ENCODE data around the gene RSL24D1. TPM values are rescaled to one million over a fixed set of nuclear protein-coding genes. Genes with fewer than 3 reads are reported as not detected.

RSL24D1 gene
- total RNA-seq, 4 donors from 2014 or later = 39.3 to 72.3 (median 53.2) TPM

DNA sequence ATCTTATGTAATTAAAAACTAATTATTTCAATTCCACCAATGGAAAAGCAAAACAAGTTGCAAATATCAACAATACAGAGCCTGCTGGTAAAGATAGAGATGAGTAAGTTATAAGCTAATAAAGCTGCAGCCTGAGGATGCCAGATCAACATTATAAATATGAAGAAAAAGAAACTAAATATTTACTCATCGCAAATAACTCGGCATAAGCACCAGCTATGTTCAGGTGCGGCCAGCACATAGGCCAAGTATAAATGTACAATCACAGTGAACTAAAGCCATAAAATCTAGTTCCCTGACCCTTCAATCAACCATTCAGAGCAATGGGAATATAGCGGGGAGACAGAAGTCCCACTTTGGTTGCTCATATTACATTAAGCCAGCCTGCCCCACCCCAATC lies 7.7 kb upstream of the RSL24D1 start:
- TF ChIP-seq POLR2A (IDR thresholded peaks at IDR 0.05) (no peak), EP300 (IDR thresholded peaks at IDR 0.05) (no peak)
- TF ChIP-seq, protein P1, sequence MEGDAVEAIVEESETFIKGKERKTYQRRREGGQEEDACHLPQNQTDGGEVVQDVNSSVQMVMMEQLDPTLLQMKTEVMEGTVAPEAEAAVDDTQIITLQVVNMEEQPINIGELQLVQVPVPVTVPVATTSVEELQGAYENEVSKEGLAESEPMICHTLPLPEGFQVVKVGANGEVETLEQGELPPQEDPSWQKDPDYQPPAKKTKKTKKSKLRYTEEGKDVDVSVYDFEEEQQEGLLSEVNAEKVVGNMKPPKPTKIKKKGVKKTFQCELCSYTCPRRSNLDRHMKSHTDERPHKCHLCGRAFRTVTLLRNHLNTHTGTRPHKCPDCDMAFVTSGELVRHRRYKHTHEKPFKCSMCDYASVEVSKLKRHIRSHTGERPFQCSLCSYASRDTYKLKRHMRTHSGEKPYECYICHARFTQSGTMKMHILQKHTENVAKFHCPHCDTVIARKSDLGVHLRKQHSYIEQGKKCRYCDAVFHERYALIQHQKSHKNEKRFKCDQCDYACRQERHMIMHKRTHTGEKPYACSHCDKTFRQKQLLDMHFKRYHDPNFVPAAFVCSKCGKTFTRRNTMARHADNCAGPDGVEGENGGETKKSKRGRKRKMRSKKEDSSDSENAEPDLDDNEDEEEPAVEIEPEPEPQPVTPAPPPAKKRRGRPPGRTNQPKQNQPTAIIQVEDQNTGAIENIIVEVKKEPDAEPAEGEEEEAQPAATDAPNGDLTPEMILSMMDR (IDR thresholded peaks at IDR 0.05) = no peak
- WGBS, 2 donors = 94 to 96% methylated on average over 4 of the region's 4 CpGs

DNA sequence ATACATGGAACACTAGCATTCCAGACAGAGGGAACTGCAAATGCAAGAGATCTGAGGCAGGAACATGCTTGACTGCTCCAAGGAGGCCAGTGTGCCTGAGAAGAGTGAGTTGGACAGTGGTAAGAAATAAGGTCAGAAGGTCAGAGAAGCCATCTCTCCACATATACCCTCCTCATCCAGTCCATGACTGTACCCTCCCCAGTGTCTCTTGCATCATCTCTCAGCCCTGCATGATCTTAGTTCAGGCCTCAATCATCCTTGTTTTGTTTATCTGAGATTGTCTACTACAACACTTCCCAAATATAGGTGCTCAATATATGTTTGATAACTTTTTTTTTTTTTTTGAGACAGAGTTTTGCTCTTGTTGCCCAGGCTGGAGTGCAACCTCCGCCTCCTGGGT lies 5.5 kb upstream of the RSL24D1 start:
- H3K4me1 ChIP-seq = peaks cover 0 to 8% (median 3%) of the 10 kb centered on the region in 4 donors

More for the DNA sequence above, 7.7 kb upstream of the RSL24D1 start:
- H3K4me3 ChIP-seq = no peak overlapping the region
- no peaks in the 10 kb centered on the region for H3K27me3 ChIP-seq
- no peaks in the 10 kb centered on the region for H3K9me3 ChIP-seq
- H3K27ac ChIP-seq = no peak overlapping the region
- peaks cover 0 to 6% (median 0%) of the 10 kb centered on the region in 3 donors for H3K36me3 ChIP-seq
- DNase-seq (ENCODE audit: low spot score in 2 of 2) = no peak
- no peaks in the 10 kb centered on the region for H3K4me1 ChIP-seq

DNA sequence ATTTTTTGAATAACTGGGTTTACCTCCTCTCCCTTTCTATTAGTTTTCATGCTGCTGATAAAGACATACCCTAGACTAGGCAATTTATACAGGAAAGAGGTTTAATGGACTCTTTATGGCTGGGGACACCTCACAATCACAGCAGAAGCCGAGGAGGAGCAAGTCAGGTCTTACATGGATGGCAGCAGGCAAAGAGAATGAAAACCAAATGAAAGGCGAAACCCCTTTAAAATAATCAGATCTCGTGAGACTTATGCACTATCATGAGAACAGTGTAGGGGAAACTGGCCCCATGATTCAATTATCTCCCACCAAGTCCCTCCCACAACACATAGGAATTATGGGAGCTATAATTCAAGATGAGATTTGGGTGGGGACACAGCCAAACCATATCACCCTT lies 2.0 kb upstream of the RSL24D1 start:
- Histone ChIP-seq H3K4me3 (no peak overlapping the region), H3K4me1 (peaks cover 0 to 31% (median 18%) of the 10 kb centered on the region in 4 donors), H3K9me3 (no peaks in the 10 kb centered on the region), H3K27ac (no peak overlapping the region), H3K27me3 (no peaks in the 10 kb centered on the region), H3K36me3 (no peaks in the 10 kb centered on the region)
- 93 to 94% methylated on average over 3 of the region's 3 CpGs for WGBS, 2 donors
- TF ChIP-seq EP300 (IDR thresholded peaks at IDR 0.05) = no peak
- no peak for TF ChIP-seq POLR2A (IDR thresholded peaks at IDR 0.05)
- TF ChIP-seq, protein P1 (IDR thresholded peaks at IDR 0.05) = no peak
- DNase-seq (ENCODE audit: low spot score in 2 of 2) = no peak

More for the DNA sequence above, 5.5 kb upstream of the RSL24D1 start:
- no peak overlapping the region for H3K27ac ChIP-seq
- TF ChIP-seq, protein P1 (IDR thresholded peaks at IDR 0.05) = no peak
- TF ChIP-seq EP300 (IDR thresholded peaks at IDR 0.05) = no peak
- no peak for TF ChIP-seq POLR2A (IDR thresholded peaks at IDR 0.05)
- H3K36me3 ChIP-seq = peaks cover 0 to 6% (median 0%) of the 10 kb centered on the region in 3 donors
- H3K4me3 ChIP-seq = no peak overlapping the region
- no peak for DNase-seq (ENCODE audit: low spot score in 2 of 2)
- H3K9me3 ChIP-seq = no peaks in the 10 kb centered on the region
- no peaks in the 10 kb centered on the region for H3K27me3 ChIP-seq
- WGBS, 2 donors = 87 to 91% methylated on average over 1 of the region's 1 CpG

- TF ChIP-seq EP300 (IDR thresholded peaks at IDR 0.05) (no peak), POLR2A (IDR thresholded peaks at IDR 0.05) (no peak)
- TF ChIP-seq, protein P1 (IDR thresholded peaks at IDR 0.05) = no peak
- DNase-seq (ENCODE audit: low spot score in 2 of 2) = no peak
- Histone ChIP-seq H3K27ac (peak overlapping the region; percentile 81 to 95 (median 89)), H3K4me3 (peak overlapping the region; percentile 63 to 78 (median 72)), H3K9me3 (no peaks in the 10 kb centered on the region), H3K36me3 (no peaks in the 10 kb centered on the region), H3K4me1 (peaks cover 0 to 39% (median 18%) of the 10 kb centered on the region in 4 donors), H3K27me3 (no peaks in the 10 kb centered on the region)
- WGBS, 2 donors = 57 to 64% methylated on average over 4 of the region's 4 CpGs
Measured at GRCh38 chr15:55197719-55198118, 978 bp upstream of the RSL24D1 start.

DNA sequence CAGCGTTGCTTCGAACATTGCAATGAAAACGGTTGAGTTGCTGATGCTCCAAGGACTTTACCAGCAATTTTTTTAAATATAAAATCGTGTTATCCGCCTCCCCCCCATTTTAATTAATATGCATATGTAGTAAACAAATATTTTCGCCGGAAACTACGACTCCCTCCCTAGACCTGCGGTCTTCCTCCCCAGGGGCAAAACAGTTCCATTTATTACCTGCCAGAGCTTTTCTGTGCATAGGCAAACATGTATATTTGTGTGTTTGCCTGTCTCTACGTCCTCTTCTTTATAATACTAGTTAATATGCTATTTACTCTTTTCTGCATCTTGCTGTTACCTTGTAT lies 593 bp upstream of the RSL24D1 start:
- WGBS, 2 donors = 0 to 1% methylated on average over 10 of the region's 10 CpGs
- DNase-seq (ENCODE audit: low spot score in 2 of 2) = no peak
- no peaks in the 10 kb centered on the region for H3K27me3 ChIP-seq

More for the DNA sequence above, 593 bp upstream of the RSL24D1 start:
- TF ChIP-seq POLR2A (IDR thresholded peaks at IDR 0.05) (no peak), EP300 (IDR thresholded peaks at IDR 0.05) (no peak)
- TF ChIP-seq, protein P1 (IDR thresholded peaks at IDR 0.05) = no peak
- Histone ChIP-seq H3K4me3 (peak overlapping the region; percentile 63 to 78 (median 72)), H3K36me3 (peaks cover 0 to 1% (median 0%) of the 10 kb centered on the region in 3 donors), H3K9me3 (no peaks in the 10 kb centered on the region), H3K4me1 (peaks cover 0 to 39% (median 18%) of the 10 kb centered on the region in 4 donors), H3K27ac (peak overlapping the region; percentile 81 to 95 (median 89))

All from tibial nerve (tissue), 4 donors.